Myocyte (in vitro differentiated cells): Measurements from ENCODE around the gene YBEY. TPM values are rescaled to one million over a fixed set of nuclear protein-coding genes. Genes with fewer than 3 reads are reported as not detected.
"Not testable (repeated sequence)": the region's sequence is repeated elsewhere in the genome, so short reads cannot be mapped to it uniquely, and the experiment has no call there.

Experiments
- DNase-seq: peaks from one replicate; pipeline ENCODE4 v3.0.0-alpha.2; 2012; ENCODE audit warnings: low read depth
- polyA plus RNA-seq: library from polyadenylated mRNA; unstranded; fragments of >200 nt; gene quantifications from one replicate; pipeline ENCODE4 v1.2.1, GENCODE V29; 2012; ENCODE audit warnings: missing spikeins
- total RNA-seq: library from RNA; depleted of rRNA; stranded (reverse); fragments of >200 nt; gene quantifications from 2 replicates; pipeline ENCODE4 v1.2.3, GENCODE V29; 2014

YBEY gene, protein sequence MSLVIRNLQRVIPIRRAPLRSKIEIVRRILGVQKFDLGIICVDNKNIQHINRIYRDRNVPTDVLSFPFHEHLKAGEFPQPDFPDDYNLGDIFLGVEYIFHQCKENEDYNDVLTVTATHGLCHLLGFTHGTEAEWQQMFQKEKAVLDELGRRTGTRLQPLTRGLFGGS
- total RNA-seq, result 21.5 and 31.5 TPM in 2 replicates
- polyA plus RNA-seq, result 27.2 TPM

DNA sequence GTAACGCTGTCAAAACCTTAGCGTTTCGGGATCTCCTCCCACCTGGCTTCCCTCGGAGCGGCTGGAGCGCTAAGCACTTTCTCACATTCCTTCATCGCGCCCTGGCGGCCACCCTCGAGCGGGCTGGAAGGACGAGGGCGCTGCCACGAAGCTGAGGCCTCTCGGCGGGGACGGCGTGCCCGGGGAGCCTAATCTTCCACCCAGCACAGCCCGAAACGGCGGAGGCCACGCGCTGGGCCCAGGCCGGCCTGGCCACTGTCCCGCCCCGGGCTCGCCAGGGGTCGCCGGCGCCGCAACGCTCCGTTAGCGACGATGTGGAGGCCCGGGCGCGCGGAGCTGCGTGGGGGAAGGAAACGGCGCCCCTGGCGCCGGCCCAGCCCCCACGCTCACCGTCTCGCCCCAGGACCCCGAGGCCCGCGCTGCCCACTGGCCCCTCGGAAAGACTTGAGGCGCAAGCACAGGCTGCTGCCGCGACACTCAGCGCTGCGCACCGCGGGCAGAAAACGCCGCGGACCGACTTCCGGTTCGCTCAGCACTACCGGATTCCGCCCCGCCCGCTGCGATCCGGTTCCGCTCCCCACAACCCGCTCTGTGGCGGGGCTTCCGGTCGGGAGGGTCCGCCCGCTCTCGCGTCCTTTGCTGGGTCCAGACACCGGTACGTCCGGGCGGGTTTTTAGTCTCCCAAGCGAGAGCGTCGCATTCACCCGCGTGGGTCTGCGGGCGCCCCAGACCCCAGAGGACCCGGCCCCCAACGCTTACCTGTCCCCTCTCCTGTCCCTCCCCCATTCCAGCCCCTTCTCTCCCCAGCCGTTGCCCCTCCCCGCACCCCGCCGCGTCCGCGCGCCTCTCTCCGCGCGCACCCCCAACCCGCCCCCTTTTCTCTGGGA is at the start of gene YBEY:
YBEY (plus strand) TSS at position 582 of the 887 bp plus-strand sequence. CDS start 572 bp downstream, outside the sequence.
- DNase-seq, result peak; percentile 94

DNA sequence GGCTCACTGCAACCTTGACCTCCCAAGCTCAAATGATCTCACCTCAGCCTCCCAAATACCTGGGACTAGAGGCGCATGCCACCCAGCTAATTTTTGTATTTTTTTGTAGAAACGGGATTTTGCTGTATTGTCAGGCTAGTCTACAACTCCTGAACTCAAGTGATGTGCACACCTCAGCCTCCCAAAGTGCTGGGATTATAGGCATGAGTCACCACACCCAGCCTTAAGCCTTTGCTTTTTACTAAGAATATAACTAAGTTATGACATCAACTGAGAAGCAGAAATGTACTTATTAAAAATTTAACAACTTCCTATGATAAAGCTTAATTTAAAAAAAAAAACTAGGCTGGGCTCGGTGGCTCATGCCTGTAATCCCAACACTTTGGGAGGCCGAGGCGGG is 48.7 kb upstream of the YBEY start:
- DNase-seq, result no peak

DNA sequence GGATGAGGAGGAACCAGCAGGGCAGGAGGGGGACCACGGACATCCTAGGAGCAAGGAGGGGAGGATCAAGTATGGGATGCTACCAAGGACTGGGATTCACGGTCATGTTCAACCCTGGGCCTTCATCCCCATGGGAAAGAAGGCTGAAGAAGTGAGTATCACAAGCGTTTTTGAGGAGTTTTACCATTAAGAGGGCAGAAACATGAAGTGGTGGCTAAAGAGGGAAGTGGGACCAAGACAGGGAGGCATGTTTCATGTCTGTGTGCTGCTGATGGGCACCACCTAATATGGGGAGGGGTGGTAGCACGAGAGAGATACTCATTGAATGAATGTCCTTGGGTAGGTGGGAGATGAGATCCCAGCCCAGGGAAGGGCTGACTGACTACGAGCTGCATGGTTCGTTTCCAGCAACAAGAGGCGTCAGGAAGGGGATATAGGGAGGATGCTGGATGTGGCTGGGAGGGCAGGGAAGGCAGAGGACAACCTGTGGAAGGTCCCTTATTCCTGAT is 46.3 kb upstream of the YBEY start:
- DNase-seq, result no peak

DNA sequence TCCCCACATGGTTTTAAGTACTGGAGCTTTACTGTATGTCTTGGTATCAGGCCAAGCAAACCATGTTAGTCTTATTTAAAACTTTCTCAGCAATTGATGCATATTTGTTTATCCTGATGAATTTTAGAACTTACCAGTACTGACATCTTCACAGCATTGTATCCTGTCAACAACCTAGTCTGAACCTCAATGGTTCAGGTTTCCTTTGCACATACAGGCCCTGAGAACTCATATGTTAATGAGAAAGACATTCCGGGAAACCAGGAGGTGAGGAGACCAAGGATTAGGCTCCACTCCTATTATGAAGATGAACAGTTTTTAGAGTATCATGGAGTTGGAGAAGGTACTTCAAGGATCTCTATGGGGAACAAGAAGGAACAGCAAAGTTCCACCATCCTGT is 44.6 kb upstream of the YBEY start:
- not testable (repeated sequence) for DNase-seq

DNA sequence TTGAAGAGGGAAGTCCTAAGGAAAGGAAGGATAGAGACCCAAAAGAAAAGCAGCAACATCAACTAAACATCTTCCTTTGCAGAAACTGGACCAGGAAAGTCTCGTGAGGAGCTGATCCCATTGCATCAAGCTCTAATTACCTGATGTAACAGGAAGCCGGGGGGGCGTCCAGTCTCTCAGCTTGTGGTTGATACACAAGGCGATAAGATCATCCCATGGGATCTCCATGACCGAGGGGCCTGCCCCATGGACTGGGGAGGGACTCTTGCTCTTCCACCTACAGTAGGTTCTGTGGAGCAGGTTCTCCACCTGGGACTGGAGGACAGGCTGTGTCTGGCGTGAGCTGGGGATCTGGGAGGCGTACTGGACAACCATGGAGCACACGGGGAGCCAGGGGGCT is 42.8 kb upstream of the YBEY start:
- DNase-seq, result no peak

DNA sequence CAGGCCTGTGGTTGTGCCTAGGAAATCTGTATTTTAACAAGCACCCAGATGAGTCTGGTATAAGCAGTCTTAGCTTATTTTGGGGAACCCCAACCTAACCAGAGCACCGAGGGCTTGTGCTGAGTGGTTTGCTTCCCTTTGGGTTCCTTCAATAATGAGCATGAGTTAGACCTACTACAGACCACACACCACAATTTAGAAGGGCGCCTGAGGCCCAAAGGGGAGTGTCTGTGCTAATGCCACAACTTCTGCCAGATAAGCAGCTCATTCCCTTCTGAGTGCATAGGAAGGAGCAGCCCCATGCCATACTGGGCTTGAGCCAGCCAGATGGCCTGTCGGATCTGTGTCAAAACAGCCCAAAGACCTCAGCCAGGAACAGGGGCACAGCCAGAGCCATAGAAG is 42.2 kb upstream of the YBEY start:
- DNase-seq, result no peak

DNA sequence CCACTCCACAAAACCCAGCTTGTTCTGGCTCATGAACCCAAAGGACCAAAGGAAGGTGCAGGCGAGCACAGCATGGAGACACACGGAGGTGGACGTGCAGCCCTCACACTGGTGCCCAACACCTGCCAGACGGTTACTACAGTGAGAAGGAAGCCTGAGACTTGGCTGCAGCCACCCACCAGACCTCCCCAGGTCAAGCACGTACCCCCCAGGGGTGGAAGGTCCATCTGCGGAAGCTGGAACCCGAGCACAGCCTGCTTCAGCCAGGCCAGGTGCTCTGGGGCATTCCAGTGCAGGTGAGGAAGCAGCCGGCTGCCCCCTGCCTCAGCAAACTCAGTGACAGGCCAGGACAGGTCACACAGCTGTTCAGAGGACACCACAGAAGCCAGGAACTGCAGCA is 41.5 kb upstream of the YBEY start:
- no peak for DNase-seq

DNA sequence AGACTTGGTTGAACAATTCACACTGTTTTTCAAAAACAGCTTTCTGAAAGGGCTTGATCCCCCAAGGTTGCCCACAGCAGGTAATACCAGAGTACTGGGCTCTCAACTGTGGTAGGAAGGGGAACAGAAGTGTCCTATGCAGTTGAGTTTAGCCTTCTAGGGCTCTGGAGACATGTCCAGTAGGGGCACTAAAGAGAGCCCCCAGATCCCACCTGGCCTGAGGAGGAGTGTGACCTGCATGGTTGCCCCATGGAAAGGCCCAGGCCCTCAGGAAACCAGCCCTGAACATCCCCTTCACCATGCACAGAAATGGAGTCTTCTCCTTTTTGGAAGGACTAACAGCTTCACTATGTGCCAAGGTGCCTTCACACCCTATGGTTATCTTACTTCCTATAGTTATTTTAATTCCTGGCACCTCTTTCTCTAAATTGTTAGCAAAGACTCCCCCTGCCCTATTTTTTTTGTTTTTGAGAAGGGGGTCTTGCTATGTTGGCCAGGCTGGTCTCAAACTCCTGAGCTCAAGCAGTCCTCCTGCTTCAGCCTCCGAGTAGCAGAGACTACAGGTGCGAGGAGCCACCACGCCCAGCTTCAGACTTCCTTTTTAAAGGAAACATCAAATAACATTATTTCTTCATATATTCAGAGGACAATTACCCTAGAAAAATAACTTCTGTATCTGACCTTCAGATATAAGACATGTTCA is 40.8 kb upstream of the YBEY start:
- DNase-seq, result no peak

DNA sequence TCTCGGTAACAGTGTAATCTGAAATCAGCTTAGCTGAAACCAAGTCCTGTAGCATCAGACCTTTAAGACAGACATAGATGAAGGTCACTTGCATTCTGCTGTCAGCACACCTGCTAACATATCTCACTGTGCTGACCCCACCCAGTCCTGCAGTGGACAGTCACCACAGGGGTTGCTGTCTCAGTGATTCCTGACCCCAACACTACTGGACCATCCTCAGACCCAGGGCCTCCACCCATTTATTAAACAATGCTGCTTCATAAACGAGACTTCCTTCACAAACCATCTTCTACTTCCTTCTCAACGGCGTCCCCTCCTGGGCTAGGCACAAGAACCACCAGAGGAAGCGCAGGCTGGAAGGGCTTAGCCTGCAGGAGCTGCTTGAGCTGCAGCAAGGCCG is 39.8 kb upstream of the YBEY start:
- DNase-seq, result no peak

DNA sequence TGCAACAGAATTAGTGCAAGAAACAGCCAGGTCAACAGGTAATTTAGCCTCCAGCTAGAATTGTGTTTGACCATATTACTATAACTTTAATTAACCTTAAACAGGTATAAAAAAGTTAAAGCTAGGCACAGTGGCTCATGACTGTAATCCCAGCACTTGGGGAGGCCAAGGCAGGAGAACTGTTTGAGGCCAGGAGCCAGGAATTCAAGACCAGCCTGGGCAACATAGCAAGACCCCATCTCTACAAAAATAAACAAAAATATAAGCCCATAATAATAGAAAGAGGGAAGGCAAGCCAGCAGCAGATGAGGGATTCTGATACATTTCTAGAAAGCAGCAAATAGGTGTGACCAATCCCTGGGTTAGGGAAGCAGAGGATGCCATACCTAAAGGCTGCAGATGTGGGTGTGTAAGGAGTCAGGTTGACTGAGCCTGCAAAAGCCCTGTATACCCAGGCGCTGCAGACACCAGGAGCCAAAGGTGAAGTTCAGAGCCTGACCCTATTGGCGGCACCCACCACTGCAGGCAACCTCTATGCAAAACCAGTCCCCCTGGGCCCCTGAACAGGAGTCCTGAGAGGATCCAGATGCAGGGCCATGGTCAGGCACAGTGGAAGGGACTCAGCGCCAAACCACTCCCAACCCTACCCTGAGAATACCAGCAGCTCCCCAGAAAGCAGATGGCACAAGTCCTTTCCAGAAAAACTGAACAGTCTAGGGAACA is 38.3 kb upstream of the YBEY start:
- no peak for DNase-seq

DNA sequence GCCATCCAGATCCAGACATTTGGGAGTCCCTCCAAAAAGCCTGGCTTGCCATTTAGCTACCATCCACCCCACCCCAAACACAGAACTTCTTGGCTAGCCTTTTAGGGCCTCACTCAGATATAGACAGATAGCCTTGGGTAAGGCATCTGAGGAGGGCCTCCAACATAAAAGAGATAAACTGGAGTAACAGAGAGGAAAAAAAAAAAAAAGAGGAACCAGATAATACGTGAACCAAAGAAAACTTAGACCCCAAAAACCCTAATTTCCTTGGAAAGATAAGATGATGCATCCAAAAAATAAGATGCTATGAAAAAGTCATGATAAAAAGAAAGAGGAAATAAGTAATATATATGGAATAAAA is 37.7 kb upstream of the YBEY start:
- no peak for DNase-seq

DNA sequence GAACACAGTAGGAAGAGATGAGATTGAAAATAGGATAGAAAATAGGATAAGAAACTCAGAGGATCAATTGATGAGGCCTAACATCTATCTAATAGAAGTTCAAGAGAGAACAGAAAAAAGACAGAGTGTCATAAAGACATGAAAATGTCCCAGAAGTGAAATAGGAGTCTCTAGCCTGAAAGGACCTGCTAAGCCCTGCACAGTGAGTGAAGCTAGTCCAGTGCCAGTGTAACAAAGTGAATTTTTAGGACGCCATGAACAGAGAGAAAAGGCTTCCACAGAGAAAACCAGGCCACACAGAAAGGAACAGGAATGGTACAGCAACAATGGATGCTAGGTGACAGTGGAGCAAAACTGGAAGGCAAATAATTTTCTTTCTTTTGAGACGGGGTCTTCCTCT is 37.3 kb upstream of the YBEY start:
- no peak for DNase-seq

DNA sequence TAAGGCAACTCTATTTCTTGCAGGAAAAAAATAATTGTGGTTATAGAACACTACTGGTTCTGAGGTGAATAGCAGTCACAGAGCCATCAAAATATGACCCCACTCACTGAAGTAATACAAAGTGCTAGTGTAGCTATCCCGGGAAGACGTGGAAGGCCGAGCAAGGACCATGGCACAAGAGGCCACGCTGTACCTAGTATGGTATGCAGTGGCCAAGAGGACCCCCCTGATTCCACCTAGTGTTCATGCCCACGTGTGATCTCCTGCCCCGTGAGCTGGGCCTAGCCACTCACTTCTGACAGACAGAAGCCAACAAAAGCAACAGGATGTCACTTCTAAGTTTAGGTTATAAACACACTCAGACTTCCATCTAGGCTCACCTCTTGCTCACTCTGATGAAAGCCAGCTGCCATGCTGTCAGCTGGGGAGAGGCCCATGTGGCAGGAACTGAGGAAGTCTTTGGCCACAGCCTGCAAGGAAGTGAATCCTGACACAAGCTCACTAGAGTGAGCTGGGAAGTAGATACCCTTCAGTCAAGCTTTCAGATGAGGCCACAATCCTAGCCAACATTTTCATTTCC is 35.9 kb upstream of the YBEY start:
- DNase-seq, result peak; percentile 75

DNA sequence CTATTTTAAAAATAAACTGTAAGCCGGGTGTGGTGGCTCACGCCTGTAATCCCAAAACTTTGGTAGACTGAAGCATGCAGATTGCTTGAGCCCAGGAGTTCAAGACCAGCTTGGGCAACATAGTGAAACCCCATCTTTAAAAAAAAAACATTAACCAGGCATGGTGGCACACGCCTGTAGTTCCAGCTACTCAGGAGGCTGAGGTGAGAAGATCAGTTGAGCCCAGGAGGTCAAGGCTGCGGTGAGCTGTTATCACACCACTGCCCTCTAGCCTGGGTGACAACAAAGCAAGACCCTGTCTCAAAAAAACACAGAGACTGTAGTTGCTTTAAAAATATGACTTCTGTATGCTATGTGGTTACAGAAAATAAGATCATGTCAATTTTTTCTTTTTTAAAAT is 33.3 kb upstream of the YBEY start:
- DNase-seq, result no peak

DNA sequence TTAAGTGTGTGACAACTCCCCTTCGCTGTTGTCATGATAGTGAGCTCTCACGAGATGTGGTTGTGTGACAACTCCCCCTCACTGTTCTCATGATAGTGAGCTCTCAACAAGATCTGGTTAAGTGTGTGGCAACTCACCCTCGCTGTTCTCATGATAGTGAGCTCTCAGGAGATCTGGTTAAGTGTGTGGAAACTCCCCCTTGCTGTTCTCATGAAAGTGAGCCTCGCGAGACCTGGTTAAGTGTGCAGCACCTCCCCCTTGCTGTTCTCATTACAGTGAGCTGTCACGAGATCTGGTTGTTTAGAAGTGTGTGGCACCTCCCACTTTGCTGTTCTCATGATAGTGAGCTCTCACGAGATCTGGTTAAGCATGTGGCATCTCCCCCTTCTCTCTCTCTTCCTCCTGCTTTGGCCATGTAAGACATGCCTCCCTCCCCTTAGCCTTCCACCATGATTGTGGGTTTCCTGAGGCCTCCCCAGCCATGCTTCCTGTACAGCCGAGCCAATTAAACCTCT is 32.5 kb upstream of the YBEY start:
- DNase-seq, result no peak

DNA sequence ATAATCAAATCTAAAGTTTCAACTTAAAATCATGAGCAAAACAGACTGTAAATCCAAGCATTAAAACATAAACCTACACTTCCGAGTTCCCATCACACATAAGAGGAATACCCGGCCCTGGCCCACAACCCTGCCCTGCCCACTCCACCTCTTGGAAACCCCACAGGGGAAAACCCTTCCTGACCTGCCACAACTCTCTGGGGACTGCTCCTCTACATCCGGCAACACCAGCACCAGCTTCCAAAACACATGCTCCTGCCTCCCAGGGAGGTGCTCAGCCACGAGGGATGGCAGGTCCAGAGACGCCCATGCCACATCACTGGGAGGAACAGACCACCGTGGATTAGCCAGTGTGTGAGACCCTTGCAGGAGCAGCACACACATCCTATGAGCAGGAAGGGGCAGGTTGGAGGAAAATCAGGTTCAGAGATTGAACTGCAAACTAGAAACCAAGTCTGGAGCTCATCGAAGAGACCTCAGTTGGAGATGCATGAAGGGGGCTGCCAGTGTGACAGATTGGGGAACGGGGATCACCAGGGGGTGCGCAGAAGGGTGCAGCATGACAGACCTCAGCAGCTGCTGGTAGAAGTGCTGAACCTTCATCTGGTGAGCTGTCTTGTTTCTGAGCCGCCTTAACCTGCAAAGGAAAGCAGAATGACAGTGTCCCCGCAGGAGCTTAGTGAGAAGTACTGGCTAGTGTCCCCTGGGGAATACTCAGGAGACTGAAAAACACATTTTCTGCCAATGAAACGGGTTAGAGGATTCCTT is 31.8 kb upstream of the YBEY start:
- no peak for DNase-seq

DNA sequence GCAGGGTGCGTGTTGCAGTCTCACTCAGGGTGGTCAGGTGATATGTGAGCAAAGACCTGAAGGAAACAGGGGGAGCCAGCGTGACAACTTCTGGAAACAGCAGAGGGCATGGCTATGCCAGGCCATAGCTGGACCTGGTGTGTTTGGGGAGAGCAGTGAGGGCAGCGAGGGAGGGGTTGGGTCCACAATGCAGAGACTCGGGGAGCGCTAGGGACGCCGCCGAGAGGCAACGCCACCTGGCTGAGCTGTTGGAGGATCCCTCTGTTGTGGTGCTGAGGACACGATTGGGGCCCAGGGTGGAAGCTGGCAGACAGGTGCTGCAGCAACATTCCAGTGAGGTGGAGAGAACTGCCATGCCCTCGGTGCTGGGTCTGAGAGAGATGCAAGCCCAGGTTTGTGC is 31.0 kb upstream of the YBEY start:
- no peak for DNase-seq

DNA sequence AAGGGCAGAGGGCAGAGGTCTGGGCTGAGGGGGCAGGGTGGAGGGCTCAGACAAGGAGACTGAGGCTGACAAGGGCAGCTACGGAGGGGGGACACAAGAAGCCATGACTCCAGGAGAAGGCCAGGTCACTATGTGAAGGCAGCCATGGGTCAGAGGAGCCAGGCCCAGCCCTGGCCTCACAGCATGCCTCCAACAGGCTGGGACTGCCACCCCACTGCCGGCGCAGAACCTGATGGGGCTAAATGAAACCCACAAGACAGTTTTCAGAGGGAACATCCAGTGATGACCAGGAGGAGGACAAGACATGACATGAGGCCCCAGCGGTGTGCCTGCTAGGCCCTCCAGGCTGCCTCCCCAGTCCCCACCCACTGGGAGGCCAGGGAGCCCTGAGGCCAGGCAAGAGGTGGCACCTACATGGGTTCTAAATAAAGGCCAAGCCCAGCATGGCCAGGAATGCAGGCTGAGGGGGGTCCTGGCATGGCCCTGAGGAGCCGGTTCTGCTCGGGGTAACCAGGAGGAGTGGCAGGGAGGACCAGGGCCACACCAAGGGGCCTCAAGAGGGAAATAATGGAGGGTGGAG is 30.3 kb upstream of the YBEY start:
- no peak for DNase-seq

DNA sequence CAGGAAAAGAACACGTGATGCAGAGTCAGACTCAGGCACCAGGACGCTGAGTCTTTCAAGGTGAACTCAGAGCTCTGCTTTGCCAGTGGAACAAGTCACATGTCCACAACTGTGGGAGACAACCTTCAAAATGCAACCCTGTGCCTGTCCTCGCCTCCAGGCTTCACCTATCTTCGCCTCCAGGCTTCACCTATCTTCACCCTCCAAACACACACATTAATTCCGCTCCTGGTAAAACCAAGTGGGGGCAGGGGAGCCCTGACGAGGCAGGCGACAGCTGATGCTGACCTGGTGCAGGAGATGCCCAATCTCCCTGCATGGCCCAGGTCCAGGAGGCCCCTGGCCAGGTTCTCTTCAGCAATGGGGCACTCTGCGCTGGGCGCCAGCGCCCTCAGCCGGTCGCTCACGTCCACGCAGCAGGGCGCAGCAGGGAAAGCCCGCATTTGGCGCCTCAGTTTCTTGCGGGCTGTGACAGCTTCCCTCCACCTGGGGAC is 29.6 kb upstream of the YBEY start:
- DNase-seq, result no peak
